Measurements from ENCODE around the gene CEACAM19. TPM values are rescaled to one million over a fixed set of nuclear protein-coding genes. Genes with fewer than 3 reads are reported as not detected.

CEACAM19 gene
- total and polyA plus RNA-seq, 10 of the 15 experiments (the other 5 are each of a cell fraction or from before 2014, with no cell fraction given): 0.13 to 0.31 (median 0.17) TPM; not detected in 4

- Histone ChIP-seq H2AFZ (ENCODE audit: control insufficient read depth, low read depth, low read length) (no peak overlapping the region), H3K4me3 (no peak overlapping the region), H3K79me2 (ENCODE audit: control insufficient read depth, insufficient read depth, low read length) (no peaks in the 10 kb centered on the region), H4K20me1 (ENCODE audit: control insufficient read depth, insufficient read depth) (no peaks in the 10 kb centered on the region), H3K9me3 (replicated peaks; ENCODE audit: control insufficient read depth, insufficient read depth, low read length) (peaks cover 10% of the 10 kb centered on the region; the same call in 2 of the 3 replicates), H3K36me3 (ENCODE audit: control insufficient read depth in 2 of 2, insufficient read depth in 2 of 2, low read length in 1 of 2) (no peaks in the 10 kb centered on the region), H3K9ac (ENCODE audit: control insufficient read depth, insufficient read depth, low read length) (no peak overlapping the region), H3K4me2 (ENCODE audit: control insufficient read depth, insufficient read depth) (no peak overlapping the region), H3K4me1 (ENCODE audit: control insufficient read depth, insufficient read depth, low read length) (peaks cover 39% of the 10 kb centered on the region), H3K27ac (ENCODE audit: control insufficient read depth, insufficient read depth) (no peak overlapping the region), H3K27me3 (replicated peaks in 1 of 2; ENCODE audit: control insufficient read depth in 2 of 2, insufficient read depth in 2 of 2, low read length in 1 of 2) (no peaks in the 10 kb centered on the region)
- intact Hi-C loops (cut with micrococcal nuclease; ENCODE audit: unreplicated experiment) (no loop called here), in situ Hi-C loops (cut with MboI) (no loop called here)
- ChIA-PET RAD21 (ENCODE audit: unreplicated experiment) (interaction anchor here (0.7 to 7.8 kb wide), 5 partner anchors 23 to 64 kb away, joined by 3 to 121 read pairs (median 3); no protein-coding TSS in a partner anchor), SMC1A (ENCODE audit: uncharacterized antibody, unreplicated experiment) (interaction anchor here (0.5 to 1.5 kb wide), 2 partner anchors 27 to 52 kb away, joined by 3 to 5 read pairs; no protein-coding TSS in a partner anchor), POLR2A (interaction anchor here (0.6 to 0.7 kb wide), 3 partner anchors 60 to 436 kb away, joined by 3 to 7 read pairs (median 5); no protein-coding TSS in a partner anchor), CTCF (interaction anchor here (1.1 to 16.8 kb wide), 4 partner anchors 27 to 148 kb away, joined by 3 to 513 read pairs (median 82); no protein-coding TSS in a partner anchor)
- 23% methylated on average over 9 of the region's 11 CpGs for WGBS (ENCODE audit: insufficient coverage, insufficient replicate concordance, low lambda C conversion rate, missing lambda C conversion rate)
- FAIRE-seq: no peak
- BruUV-seq (replicated peaks): no TSS peak
- peak; percentile 41; the same call in 1 of the 2 replicates for TF ChIP-seq SMARCA5 (IDR thresholded peaks at IDR 0.05)
- no peak for TF ChIP-seq ZNF24 (IDR thresholded peaks at IDR 0.05)
- TF ChIP-seq NR2F1 (conservative IDR thresholded peaks at IDR 0.05): no peak
- TF ChIP-seq LARP7 (IDR thresholded peaks at IDR 0.05): no peak
- TF ChIP-seq E4F1 (IDR thresholded peaks at IDR 0.05; ENCODE audit: borderline replicate concordance, partially characterized antibody): no peak
- peak; percentile 78; the same call in 1 of the 2 replicates for TF ChIP-seq NFXL1 (IDR thresholded peaks at IDR 0.05; ENCODE audit: borderline replicate concordance)
- no peak for DNase-seq (ENCODE audit: low read depth, low spot score)
- no peak for ATAC-seq
These were observed 47.4 kb downstream of the CEACAM19 start for GRCh38 chr19:44718441-44719261.
